ENCODE results near the gene NFXL1.

- TF ChIP-seq CTCF (conservative IDR thresholded peaks at IDR 0.05), result no peak
- TF ChIP-seq EZH2 (IDR thresholded peaks at IDR 0.05; ENCODE audit: low read depth), result no peak
Measured at GRCh38 chr4:47835494-47835893, 78.9 kb downstream of the NFXL1 start.

Measured in PC-9 (cell line).